OCI-LY1 (cell line): Measurements from ENCODE around the gene LYPD1.

Experiments used
- H2AFZ ChIP-seq: fragments of 200-600 bp; sonication (generic), shearing (Covaris generic); 2 replicates; pipeline ENCODE4 v1.6.0; 2014; ENCODE audit warnings: antibody characterized with exemption, mild to moderate bottlenecking, low read length
- H3F3A ChIP-seq: fragments of 200-600 bp; sonication (generic), shearing (Covaris generic); 2 replicates; pipeline ENCODE4 v1.6.0; 2014; ENCODE audit warnings: mild to moderate bottlenecking, antibody characterized with exemption, low read length, moderate library complexity; ENCODE audit not compliant: insufficient read depth
- H3K27ac ChIP-seq: fragments of 200-600 bp; sonication (generic); 2 replicates; pipeline ENCODE4 v1.5.1; 2014; ENCODE audit warnings: low read length, mixed run types, mild to moderate bottlenecking, low read depth; ENCODE audit not compliant: poor library complexity, severe bottlenecking
- H3K27me3 ChIP-seq: fragments of 200-600 bp; sonication (generic); 2 replicates; pipeline ENCODE4 v1.6.0; 2014; ENCODE audit warnings: antibody characterized with exemption, mild to moderate bottlenecking, low read length, moderate library complexity; ENCODE audit not compliant: insufficient read depth
- H3K36me3 ChIP-seq: fragments of 200-600 bp; sonication (generic); 2 replicates; pipeline ENCODE4 v1.6.1; 2014; ENCODE audit warnings: mild to moderate bottlenecking, antibody characterized with exemption, low read length, moderate library complexity, mixed read lengths; ENCODE audit not compliant: insufficient read depth
- H3K4me1 ChIP-seq: fragments of 200-600 bp; sonication (generic); 2 replicates; pipeline ENCODE4 v1.5.1; 2014; ENCODE audit warnings: mild to moderate bottlenecking, low read length, moderate library complexity; ENCODE audit not compliant: insufficient read depth, severe bottlenecking
- H3K4me2 ChIP-seq: fragments of 200-600 bp; sonication (generic), shearing (Covaris generic); 2 replicates; pipeline ENCODE4 v1.6.1; 2014; ENCODE audit warnings: low read length
- H3K4me3 ChIP-seq: fragments of 200-600 bp; sonication (generic); 2 replicates; pipeline ENCODE4 v1.5.1; 2014; ENCODE audit warnings: low read length, low read depth, mild to moderate bottlenecking, mixed read lengths; ENCODE audit not compliant: poor library complexity, severe bottlenecking
- H3K79me2 ChIP-seq: fragments of 200-600 bp; shearing (Covaris generic); 2 replicates; pipeline ENCODE4 v1.6.1; 2016; ENCODE audit warnings: mixed run types, low read length, mixed read lengths; ENCODE audit not compliant: insufficient read depth
- H3K9ac ChIP-seq: fragments of 200-600 bp; sonication (generic), shearing (Covaris generic); 2 replicates; pipeline ENCODE4 v1.6.1; 2014; ENCODE audit warnings: mild to moderate bottlenecking, low read length, mixed read lengths
- H3K9me2 ChIP-seq: fragments of 200-600 bp; sonication (generic), shearing (Covaris generic); 2 replicates; pipeline ENCODE4 v1.6.1; 2014; ENCODE audit warnings: low read depth, mild to moderate bottlenecking, low read length, mixed read lengths
- H3K9me3 ChIP-seq: fragments of 200-600 bp; shearing (Covaris generic); 2 replicates; pipeline ENCODE4 v1.6.1; 2014; ENCODE audit warnings: low read length, mixed read lengths
- H4K20me1 ChIP-seq: fragments of 200-600 bp; sonication (generic), shearing (Covaris generic); 2 replicates; pipeline ENCODE4 v1.6.0; 2016; ENCODE audit warnings: mild to moderate bottlenecking, low read length; ENCODE audit not compliant: insufficient read depth
- EZH2 ChIP-seq: fragments of 200-600 bp; sonication (generic), shearing (Covaris generic); IDR thresholded peaks from 2 replicates; pipeline ENCODE4 v1.8.0; 2017; ENCODE audit warnings: borderline replicate concordance, mixed run types, mild to moderate bottlenecking, antibody characterized with exemption, low read length, moderate library complexity, mixed read lengths
- TF ChIP-seq, protein P1 (sequence below): fragments of 200-600 bp; sonication (generic), shearing (Covaris generic); IDR thresholded peaks from 2 replicates; pipeline ENCODE4 v1.5.1; 2017; ENCODE audit warnings: mild to moderate bottlenecking, antibody characterized with exemption, low read length, moderate library complexity, mixed read lengths

LYPD1 gene

GRCh38 chr2:132615329-132616085, 54.5 kb downstream of the LYPD1 start:
- H3K4me3 ChIP-seq = no peak overlapping the region
- TF ChIP-seq, protein P1, sequence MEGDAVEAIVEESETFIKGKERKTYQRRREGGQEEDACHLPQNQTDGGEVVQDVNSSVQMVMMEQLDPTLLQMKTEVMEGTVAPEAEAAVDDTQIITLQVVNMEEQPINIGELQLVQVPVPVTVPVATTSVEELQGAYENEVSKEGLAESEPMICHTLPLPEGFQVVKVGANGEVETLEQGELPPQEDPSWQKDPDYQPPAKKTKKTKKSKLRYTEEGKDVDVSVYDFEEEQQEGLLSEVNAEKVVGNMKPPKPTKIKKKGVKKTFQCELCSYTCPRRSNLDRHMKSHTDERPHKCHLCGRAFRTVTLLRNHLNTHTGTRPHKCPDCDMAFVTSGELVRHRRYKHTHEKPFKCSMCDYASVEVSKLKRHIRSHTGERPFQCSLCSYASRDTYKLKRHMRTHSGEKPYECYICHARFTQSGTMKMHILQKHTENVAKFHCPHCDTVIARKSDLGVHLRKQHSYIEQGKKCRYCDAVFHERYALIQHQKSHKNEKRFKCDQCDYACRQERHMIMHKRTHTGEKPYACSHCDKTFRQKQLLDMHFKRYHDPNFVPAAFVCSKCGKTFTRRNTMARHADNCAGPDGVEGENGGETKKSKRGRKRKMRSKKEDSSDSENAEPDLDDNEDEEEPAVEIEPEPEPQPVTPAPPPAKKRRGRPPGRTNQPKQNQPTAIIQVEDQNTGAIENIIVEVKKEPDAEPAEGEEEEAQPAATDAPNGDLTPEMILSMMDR = no peak
- no peak for TF ChIP-seq EZH2
- no peaks in the 10 kb centered on the region for H3K79me2 ChIP-seq
- no peaks in the 10 kb centered on the region for H4K20me1 ChIP-seq
- no peaks in the 10 kb centered on the region for H3K9me3 ChIP-seq
- H3K27ac ChIP-seq = no peak overlapping the region
- H3K36me3 ChIP-seq = no peaks in the 10 kb centered on the region
- H3K27me3 ChIP-seq = no peaks in the 10 kb centered on the region
- no peaks in the 10 kb centered on the region for H3K4me1 ChIP-seq
- H3K9ac ChIP-seq = no peak overlapping the region
- no peaks in the 10 kb centered on the region for H3F3A ChIP-seq
- no peaks in the 10 kb centered on the region for H3K9me2 ChIP-seq
- H2AFZ ChIP-seq = no peak overlapping the region
- no peak overlapping the region for H3K4me2 ChIP-seq

DNA sequence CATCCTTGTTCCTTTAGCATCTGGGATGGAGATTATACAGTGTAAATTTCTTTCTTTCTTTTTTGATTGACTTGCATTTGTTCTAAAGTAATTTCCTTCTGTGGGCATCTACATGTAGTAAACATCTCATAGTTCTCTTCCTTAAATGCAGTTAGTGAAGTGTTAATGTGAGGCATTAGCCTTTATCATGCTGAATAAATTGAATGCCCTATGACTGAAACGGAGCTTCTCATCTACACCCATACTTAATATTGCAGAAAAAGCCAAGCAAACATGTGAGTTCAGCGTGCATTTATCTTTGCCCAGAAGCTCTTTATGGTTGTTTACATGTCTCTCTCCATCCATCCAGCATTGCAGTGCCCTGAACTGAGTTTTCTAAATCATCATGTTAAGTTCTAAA, 58.3 kb downstream of the LYPD1 start:
- Histone ChIP-seq H3F3A (no peaks in the 10 kb centered on the region), H3K9me3 (no peaks in the 10 kb centered on the region), H3K27ac (no peak overlapping the region), H3K27me3 (no peaks in the 10 kb centered on the region), H3K36me3 (no peaks in the 10 kb centered on the region), H3K79me2 (no peaks in the 10 kb centered on the region), H3K9me2 (no peaks in the 10 kb centered on the region), H2AFZ (no peak overlapping the region), H3K9ac (no peak overlapping the region), H3K4me1 (no peaks in the 10 kb centered on the region), H4K20me1 (no peaks in the 10 kb centered on the region), H3K4me2 (no peak overlapping the region), H3K4me3 (no peak overlapping the region)
- TF ChIP-seq, protein P1 = no peak
- TF ChIP-seq EZH2 = no peak

DNA sequence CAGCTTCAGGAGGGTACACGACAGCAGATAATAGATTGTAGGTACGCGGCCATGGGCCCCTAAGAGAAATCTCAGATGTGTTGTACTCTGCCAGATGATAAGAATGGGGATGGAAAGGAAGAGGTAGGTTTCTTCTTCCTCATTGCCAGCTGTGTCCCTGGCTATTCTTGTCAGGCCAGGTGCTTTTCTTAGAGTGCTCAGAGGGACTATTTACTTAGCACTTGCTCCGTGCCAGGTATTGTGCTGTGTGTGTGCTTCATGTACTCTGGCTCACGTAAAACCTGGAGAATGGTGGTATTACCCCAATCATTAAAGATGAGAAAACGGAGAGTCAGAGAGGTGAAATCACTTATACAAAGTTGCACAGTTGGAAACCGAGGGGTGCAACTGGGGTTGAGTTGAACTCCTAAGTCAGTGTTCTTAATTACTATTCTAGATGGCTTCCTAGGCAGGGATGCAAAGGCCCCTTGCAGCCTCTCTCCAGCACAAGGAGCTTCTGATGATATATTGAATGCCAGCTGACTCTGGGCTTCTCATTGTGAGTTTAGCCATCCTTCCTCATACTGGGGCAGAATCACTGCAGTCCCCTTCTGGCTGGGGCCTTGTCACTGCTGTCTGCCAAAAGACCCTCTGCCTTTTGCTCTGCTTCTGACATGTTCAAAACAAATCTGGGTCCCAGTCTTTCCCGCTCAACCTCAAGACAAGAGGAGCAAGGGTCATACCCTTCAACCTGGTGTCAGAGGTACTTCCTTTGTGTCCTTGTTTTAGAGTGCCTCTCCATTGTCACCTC, 60.7 kb downstream of the LYPD1 start:
- Histone ChIP-seq H3K4me3 (no peak overlapping the region), H3K27me3 (no peaks in the 10 kb centered on the region), H3K9ac (no peak overlapping the region), H3K36me3 (no peaks in the 10 kb centered on the region), H3K9me3 (no peaks in the 10 kb centered on the region), H3K27ac (no peak overlapping the region), H3K79me2 (no peaks in the 10 kb centered on the region), H2AFZ (no peak overlapping the region), H3K9me2 (no peaks in the 10 kb centered on the region), H3K4me1 (peaks cover 7% of the 10 kb centered on the region), H4K20me1 (no peaks in the 10 kb centered on the region), H3F3A (no peaks in the 10 kb centered on the region), H3K4me2 (no peak overlapping the region)
- no peak for TF ChIP-seq EZH2
- TF ChIP-seq, protein P1 = no peak
